ENCODE results near the gene COL27A1.

Gene COL27A1

DNA sequence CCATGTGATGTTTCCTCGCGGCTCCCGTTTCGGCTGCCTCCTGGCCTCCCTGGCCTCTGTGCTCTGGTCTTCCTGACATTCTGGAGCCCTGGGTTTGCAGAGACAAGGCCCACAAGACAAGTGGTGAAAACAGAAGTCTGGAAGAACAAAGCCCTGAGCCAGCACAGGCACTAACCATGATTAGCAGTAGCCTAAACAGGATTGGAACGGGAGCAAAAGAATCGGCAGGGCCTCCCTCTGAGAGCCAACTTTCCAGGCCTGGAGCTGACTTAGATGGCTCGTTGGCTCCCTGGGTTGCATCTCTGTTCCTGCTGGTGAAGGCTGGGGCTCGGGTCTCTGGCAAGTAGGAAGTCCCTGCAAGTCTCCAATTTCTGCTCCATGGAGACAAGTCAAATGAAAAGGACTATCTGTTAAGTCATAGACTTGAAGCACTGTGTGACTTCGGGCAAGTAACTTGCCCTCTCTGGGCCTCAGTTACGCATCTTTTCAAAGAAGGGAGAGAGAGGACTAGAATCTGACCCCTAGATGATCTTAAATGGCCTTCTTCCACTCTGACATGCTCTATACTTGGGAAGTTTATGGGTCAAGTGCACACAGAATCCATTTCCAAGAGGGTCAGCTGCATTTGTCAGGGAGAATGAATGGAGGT, 3.3 kb downstream of the COL27A1 start:
- no peak for DNase-seq (ENCODE audit: low read depth)
- TF ChIP-seq, protein P1, sequence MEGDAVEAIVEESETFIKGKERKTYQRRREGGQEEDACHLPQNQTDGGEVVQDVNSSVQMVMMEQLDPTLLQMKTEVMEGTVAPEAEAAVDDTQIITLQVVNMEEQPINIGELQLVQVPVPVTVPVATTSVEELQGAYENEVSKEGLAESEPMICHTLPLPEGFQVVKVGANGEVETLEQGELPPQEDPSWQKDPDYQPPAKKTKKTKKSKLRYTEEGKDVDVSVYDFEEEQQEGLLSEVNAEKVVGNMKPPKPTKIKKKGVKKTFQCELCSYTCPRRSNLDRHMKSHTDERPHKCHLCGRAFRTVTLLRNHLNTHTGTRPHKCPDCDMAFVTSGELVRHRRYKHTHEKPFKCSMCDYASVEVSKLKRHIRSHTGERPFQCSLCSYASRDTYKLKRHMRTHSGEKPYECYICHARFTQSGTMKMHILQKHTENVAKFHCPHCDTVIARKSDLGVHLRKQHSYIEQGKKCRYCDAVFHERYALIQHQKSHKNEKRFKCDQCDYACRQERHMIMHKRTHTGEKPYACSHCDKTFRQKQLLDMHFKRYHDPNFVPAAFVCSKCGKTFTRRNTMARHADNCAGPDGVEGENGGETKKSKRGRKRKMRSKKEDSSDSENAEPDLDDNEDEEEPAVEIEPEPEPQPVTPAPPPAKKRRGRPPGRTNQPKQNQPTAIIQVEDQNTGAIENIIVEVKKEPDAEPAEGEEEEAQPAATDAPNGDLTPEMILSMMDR (conservative IDR thresholded peaks at IDR 0.05; ENCODE audit: low read depth, low read length): no peak
- no peak overlapping the region for H3K4me3 ChIP-seq (ENCODE audit: low read depth, low read length)

DNA sequence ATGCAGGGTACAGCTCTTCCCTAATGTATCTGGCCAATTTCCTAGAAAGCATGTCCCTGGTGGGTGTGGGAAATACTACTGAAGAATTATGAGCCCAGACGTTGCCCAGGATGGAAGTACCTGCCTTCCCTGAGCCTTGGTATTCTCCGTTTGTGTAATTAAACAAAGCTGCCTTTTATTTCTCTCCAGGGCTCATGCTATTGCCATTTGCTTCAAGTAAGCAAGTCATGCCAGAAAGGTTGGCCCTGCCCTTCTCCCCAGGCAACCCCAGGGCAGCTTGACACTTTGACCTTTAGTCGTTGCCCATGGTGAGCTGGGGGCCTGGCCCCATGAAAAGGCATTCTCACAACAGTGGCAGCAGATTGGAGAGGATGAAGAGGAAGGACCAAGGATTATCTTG, 4.4 kb downstream of the COL27A1 start:
- DNase-seq (ENCODE audit: low read depth): no peak
- TF ChIP-seq, protein P1 (conservative IDR thresholded peaks at IDR 0.05; ENCODE audit: low read depth, low read length): no peak

DNA sequence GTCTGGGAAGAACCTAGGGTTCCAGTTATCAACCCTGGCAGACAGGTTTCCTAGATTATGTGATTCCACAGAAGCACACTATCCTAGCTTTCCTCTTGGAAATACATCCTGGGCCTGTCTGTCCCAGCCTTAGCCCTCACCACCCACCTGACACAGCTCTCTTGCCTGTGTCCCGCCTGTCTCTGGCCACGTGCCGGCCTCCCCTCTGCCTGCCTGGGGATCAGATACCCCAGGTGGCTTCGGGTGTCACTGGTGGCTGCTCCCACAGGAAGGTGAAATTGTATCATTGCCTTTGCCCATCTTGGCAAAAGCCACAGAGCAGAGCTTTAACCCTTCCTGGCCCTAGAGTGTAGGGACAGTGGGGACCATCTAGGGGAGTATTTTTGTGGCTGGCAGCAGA, 6.2 kb downstream of the COL27A1 start:
- DNase-seq (ENCODE audit: low read depth): no peak
- no peak overlapping the region for H3K4me3 ChIP-seq (ENCODE audit: low read depth, low read length)

More for the DNA sequence above, 4.4 kb downstream of the COL27A1 start:
- no peak overlapping the region for H3K4me3 ChIP-seq (ENCODE audit: low read depth, low read length)

DNA sequence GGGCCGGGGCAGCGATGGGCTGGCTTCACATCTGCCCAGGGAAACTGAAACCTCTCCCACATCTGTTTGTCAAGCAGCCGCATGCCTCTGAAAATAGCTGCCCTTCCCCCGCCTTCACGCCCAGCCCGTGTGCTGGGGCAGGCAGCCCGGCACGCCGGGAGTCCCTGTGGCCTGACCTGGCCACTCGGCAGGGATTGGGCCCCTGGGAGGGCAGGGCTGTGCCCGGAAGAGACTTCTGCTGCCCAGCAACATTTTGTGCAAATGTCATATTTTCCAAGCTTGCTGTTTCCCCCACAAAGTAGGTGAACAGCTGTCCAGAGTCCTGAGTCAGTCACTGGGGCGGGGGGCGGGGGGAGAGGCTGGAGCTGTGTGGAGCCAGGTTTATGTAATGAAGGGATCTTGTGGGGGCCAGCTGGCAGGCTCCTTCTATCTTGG, 8.2 kb downstream of the COL27A1 start:
- H3K4me3 ChIP-seq (ENCODE audit: low read depth, low read length): peak overlapping the region; percentile 22
- peak; percentile 64 for DNase-seq (ENCODE audit: low read depth)
- TF ChIP-seq, protein P1 (conservative IDR thresholded peaks at IDR 0.05; ENCODE audit: low read depth, low read length): no peak

More for the DNA sequence above, 6.2 kb downstream of the COL27A1 start:
- TF ChIP-seq, protein P1 (conservative IDR thresholded peaks at IDR 0.05; ENCODE audit: low read depth, low read length): no peak

DNA sequence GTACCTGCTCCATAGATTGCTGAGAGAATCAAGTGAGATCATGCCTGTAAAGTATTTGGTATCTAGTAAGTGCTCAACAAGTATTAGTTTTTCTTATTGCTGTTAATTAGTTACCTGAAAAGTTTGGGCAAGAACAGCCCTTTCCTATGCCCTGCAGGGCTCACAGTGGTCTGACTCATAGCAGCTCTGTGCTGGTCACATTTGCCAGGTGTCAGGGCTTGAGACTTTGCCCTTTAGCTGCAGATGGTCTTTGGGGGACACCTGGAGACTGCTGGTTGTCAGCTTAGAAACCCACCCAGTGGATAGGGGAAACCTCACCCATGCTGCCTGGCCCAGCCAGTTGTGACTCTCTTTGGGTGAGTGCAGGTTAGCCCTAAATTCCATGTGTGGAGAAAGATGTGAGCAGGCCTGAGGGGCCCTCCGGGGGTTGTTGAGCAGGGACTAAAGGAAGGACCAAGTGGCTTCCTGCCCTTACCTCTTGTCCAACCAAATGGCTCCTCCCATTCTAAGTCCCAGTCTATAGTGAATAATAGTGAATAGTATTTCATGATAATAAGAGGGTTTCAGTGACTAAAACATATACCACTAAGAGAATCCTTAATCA, 9.0 kb downstream of the COL27A1 start:
- no peak overlapping the region for H3K4me3 ChIP-seq (ENCODE audit: low read depth, low read length)
- TF ChIP-seq, protein P1 (conservative IDR thresholded peaks at IDR 0.05; ENCODE audit: low read depth, low read length): no peak
- no peak for DNase-seq (ENCODE audit: low read depth)

DNA sequence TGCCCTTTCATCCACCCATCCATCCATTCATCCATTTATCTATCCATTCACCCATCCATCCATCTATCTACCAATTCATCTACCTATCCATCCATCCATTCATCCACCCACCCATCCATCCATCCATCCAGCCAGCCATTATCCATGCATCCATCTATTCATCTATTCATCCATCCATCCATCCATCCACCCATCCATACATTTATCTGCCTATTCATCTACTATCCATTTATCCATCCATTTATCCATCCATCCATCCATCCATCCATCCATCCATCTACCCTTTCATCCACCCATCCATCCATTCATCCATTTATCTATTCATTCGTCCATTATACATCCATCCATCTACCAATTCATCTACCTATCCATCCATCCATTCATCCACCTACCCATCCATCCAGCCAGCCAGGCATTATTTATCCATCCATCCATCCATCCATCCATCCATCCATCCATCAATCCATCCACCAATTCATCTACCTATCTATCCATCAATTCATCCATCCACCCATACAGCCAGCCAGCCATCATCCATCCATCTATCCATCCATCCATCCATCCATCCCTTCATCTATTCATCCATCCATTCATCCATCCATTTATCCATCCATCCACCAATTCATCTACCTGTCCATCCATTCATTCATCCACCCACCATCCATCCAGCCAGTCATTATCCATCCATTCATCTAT, 10.2 kb downstream of the COL27A1 start:
- no peak for DNase-seq (ENCODE audit: low read depth)
- TF ChIP-seq, protein P1 (conservative IDR thresholded peaks at IDR 0.05; ENCODE audit: low read depth, low read length): no peak
- no peak overlapping the region for H3K4me3 ChIP-seq (ENCODE audit: low read depth, low read length)
